ENCODE data around the gene IKZF1.
"Not testable (repeated sequence)": the region's sequence is repeated elsewhere in the genome, so short reads cannot be mapped to it uniquely, and the experiment has no call there.

The IKZF1 gene

GRCh38 chr7:50335230-50335794 lies 30.8 kb downstream of the IKZF1 start:
- DNase-seq, result no peak

GRCh38 chr7:50335795-50336754 lies 31.6 kb downstream of the IKZF1 start:
- DNase-seq, result peak; percentile 82 to 84

DNA sequence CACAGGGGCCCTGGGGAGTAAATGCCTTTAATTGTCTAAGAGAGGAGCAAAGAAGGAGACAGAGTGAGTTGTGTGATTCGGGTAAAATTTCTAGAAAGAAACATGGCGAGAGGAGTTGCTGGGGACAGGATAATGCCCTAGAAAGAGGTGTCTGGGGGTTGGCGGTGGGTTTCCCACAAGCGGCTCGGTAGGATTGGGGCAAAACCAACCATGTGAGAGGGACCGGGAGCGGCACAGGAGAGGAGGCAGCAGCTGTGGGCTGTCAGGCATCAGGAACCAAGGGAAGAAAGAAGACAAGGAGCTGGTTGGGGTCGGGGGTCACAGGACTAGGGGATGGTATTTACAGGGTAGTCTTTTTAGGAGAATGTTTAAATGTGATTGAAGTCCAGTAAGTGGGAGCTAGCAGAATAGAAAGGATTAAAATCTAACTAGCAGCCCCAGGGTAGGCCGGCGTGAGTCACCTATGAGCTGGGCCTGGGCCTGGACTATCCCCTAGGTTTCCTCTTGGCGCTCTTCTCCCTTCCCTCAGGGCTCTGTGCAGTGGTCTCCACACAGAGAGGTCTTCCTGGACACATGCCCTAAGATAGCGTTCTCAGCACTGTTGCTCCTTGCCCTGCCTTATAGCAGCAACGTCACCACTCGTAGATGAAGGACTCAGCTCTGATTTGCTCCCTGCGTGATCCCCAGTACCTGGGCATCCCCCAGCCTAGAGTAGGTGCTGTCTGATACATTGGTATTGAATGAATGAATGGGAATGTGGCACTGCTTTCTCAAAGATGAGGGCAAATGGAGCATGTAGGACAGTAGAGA lies 32.6 kb downstream of the IKZF1 start:
- no peak for DNase-seq

GRCh38 chr7:50339472-50339871 lies 35.0 kb downstream of the IKZF1 start:
- DNase-seq, result not testable (repeated sequence)

GRCh38 chr7:50339990-50340500 lies 35.5 kb downstream of the IKZF1 start:
- DNase-seq, result peak; percentile 53 to 68

DNA sequence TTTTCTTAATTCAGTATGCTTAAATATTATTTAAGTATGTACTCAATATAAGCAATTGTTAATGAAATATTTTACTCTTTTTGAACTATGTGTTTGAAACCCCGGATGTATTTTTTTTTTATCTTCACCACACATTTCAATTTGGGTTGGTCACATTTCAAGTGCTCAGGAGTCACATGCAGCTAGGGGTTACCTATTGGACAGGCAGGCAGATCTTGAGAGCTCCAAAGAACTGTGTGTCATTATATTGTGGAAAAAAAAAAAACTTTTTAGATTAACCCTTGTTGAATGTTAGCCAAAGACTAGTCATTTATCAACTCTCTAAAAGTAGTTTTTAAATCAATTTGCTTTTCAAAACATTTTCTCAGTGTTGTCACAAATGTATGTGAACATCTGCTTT lies 37.2 kb downstream of the IKZF1 start:
- no peak for DNase-seq

- peak in 1 of 2 donors; percentile 57 for DNase-seq
Measured at GRCh38 chr7:50342616-50343114, 38.1 kb downstream of the IKZF1 start.

DNA sequence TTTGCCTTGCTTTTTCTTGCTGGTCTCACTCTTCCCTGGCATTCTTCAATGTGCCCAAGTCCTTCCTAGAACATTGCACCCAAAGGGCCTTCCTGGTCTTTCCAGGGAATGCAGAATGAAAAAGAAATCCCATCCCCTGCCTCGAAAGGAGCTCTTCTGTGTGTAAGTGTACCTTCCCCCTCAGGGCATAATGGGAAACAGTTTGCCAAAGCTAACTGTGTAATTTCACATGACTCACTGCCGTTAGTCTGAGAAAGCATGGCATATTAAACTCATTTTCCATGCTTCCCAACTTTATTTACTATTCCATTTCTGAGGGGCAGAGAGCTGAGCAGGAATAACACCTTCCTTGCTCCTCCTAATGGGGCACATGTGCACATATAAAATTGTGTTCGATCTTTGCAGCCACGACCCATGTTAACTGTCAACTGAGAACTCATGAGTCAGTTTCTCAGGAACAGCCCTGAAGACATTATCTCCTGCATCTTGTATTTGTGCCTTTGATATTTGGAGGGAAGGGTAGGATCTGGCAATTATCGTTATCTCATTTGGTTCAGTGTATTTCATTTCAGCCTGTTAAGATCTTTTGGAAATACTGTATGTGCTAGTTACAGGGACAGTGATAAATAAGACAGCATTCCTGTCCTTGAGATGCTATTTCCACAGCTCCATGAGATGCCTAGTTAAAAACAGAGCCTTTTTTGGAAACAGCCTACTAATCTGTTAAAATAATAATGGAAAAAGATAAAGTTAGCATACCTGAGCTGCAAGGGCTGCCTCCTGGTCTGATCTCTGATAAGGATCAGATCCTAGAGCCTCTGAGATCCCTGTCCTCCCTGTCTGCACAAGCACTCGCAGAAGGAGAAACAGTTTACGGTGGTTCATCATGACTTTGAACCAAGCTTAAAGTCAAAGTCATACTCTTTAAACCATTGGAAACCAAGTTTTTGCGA lies 42.3 kb downstream of the IKZF1 start:
- DNase-seq, result no peak

DNA sequence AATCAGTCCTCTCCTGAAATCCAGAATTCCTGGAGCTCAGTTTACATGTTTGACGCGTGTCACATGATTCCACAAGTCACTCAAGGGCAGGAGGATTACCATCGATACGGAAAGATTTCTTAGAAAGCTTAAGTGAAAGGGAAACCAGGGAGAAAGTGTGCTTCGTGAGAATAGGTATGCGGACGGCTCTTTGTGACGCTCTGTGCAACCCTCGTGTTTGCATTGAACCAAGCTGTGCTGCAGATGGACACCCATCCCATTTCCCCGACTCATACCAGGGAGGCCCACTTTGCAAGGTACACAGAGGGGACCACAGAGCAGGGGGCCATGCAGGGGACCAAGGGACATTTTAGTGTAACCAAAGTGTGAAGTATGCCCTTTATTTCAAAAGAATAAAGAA lies 43.2 kb downstream of the IKZF1 start:
- no peak for DNase-seq

GRCh38 chr7:50348469-50349162 lies 44.1 kb downstream of the IKZF1 start:
- DNase-seq, result no peak

- DNase-seq, result no peak
Measured at GRCh38 chr7:50349399-50349798, 44.9 kb downstream of the IKZF1 start.

- DNase-seq, result peak; percentile 82 to 85
Measured at GRCh38 chr7:50349963-50350944, 45.7 kb downstream of the IKZF1 start.

GRCh38 chr7:50351267-50351666 lies 46.8 kb downstream of the IKZF1 start:
- DNase-seq, result no peak

DNA sequence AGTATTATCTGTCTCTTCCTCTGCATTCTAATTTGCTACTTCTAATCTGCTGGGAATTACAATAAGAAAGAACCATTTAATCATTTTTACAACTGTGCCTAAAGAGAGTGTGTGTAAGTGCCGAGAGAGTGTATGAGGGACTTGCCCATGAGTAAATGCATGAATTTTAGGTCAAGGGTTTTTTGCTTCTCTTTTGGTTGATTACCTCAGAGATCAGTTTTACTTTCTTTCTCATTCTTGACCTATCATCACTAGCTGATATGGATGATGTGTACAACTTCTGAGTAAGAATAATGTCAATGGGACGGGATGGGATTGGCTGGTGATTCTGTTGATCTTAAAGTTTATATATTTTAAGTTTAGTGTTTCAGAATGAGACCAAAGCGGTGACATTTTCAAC lies 47.8 kb downstream of the IKZF1 start:
- no peak for DNase-seq

DNA sequence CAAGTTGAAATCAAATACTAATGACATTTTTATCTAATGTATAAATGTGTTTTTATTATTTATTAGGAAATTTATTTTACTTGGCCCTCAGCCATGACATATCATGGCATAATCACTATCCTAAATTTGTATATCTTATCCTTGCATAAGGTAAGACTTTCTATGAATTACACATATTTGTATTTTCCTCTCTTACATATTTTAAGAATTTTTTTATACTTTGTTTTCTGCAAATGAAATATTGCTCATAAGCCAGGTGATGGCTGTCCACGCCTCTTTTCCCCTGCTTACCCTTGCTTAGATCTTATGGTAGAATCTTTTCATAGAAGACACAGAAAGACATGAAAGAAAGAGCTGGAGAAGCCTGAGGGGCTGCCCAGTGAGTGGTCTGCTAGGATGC lies 48.2 kb downstream of the IKZF1 start:
- DNase-seq, result no peak

GRCh38 chr7:50353201-50353600 lies 48.7 kb downstream of the IKZF1 start:
- DNase-seq, result no peak

DNA sequence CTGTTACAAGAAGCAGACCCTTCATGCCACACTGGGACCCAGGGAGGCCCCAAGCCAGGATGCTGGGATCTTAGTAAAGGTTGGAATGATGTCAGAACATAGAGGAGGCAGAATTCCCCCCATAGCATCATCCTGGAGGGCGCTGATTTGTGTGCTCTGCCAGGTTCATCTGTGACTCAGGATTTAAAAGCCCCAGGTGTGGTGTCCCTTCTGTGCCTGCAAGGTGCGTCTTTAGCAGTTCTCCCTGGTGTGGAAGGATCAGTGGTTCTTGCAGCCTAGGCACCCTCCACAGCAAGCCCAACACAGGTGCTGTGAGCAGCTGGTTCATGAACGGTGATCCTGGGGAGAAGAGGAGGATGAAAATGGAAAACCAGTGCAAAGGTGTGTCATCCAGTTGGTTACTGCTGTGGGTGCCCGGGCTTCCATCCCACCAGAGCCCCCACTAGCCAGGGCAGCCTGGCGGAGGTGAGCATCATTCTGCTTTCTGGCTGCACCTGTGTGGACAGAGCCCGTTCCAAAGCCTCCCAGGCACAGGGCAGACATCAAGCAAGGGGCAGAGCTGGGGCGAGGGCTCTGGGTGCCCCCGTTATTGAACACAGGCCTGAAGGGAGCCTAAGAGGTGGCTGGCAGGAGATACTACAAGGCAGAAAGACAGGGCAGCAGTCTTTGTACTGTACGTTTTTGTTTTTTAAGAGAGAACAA lies 49.5 kb downstream of the IKZF1 start:
- DNase-seq, result no peak

- DNase-seq, result no peak
Measured at GRCh38 chr7:50355817-50356178, 51.3 kb downstream of the IKZF1 start.

GRCh38 chr7:50356212-50356944 lies 51.9 kb downstream of the IKZF1 start:
- DNase-seq, result no peak
